KBM-7 (cell line): Measurements from ENCODE around the gene MAGI2.

Source experiments
- DNase-seq: peaks from one replicate; pipeline ENCODE4 v3.0.0-alpha.2; 2015
- in situ Hi-C: fragments of 300-500 bp; cut with MboI; formaldehyde crosslinking; loops from 2 replicates; pipeline ENCODE4 v1.14.3; 2020; ENCODE audit warnings: low sequenced_read_pairs, low pct_unique_long_range_greater_than_20kb, mixed read lengths

The MAGI2 gene

DNA sequence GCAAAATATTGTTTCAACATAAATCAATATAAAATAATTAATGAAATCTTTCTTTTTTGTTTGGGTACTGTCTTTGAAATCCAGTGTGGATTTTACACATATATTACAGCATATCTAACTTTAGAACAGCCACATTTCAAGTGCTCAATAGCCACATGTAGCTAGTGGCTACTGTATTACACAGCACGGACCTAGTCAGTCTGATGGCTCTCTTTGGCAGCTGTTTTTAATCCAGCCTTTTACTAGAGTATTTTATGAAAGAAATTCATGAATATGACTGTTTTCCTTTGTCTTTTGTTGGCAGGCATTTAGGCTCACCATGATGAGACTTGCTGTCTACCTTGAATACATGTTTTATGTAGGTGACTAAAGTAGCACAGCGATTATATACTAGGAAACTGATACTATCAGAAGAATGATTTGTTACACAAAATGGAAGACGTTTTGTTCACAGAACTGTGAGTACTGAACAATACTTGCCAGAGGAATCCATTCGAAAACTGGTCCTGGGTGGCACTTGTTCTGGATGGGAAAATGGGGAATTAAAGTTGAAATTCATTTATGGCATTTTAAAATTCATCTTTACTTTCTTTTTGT, 1268.2 kb downstream of the MAGI2 start:
- in situ Hi-C loops: no loop called here
- no peak for DNase-seq

DNA sequence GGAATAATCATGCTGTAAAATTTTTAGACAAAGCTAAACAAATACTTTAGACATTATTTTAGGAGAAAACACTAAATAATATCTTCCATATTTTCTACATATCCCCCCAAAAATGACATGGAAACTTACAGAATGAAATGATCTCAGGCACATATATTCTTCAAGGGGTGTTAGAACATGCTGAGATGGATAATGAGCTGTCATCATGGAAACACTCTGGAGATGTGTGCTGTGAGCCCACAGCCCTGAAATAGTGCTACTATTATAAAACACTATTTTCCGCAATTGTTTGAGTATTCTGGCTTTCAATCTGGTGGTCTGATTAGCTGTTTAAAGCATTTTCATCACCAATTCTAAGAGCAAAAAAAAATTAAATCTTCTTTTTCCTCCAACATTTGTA, 1269.2 kb downstream of the MAGI2 start:
- in situ Hi-C loops: no loop called here
- DNase-seq: no peak

- in situ Hi-C loops: no loop called here
Observed at GRCh38 chr7:78179827-78180477, 1273.5 kb downstream of the MAGI2 start.

DNA sequence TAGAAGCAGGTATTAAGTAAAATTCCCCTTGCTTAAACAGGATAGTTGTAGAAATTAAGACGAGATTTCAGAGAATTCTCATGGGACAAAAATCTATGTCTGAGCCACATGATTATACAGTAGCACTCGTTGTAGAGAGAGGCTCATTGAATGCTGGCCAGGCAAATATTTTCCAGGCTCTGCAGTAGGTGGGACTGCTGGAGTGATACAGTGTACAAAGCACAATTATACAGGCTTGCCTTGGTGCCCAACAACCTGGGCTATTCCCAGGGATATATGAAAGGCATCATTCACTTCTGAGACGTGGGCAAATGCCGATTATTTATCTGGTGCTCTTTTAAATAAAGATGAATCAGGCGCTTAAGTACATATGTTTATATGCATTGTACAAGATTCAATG, 1274.3 kb downstream of the MAGI2 start:
- DNase-seq: no peak
- in situ Hi-C loops: no loop called here

More at GRCh38 chr7:78179827-78180477, 1273.5 kb downstream of the MAGI2 start:
- no peak for DNase-seq

- no peak for DNase-seq
- in situ Hi-C loops: no loop called here
Observed at GRCh38 chr7:78178319-78178718, 1275.1 kb downstream of the MAGI2 start.

DNA sequence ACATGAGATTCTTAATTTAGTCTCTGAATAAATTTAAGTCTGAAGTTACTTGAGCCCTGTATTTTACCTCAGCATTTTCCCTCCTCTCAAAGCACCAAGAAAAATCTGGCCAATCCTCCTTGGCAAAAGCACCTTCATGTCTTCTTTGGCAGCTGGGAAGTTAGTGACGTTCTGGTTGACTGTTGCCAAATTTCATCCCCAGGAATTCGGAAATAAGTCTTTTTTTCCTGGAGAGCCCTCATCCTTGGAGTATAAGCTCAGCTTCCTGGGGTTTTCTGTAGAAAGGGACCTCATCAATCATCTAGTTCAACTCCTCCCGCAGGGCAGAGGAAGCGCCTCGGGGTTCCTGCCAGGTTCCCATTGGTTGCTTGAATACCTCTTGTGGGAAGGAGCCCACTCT, 1277.3 kb downstream of the MAGI2 start:
- DNase-seq: no peak
- in situ Hi-C loops: no loop called here

DNA sequence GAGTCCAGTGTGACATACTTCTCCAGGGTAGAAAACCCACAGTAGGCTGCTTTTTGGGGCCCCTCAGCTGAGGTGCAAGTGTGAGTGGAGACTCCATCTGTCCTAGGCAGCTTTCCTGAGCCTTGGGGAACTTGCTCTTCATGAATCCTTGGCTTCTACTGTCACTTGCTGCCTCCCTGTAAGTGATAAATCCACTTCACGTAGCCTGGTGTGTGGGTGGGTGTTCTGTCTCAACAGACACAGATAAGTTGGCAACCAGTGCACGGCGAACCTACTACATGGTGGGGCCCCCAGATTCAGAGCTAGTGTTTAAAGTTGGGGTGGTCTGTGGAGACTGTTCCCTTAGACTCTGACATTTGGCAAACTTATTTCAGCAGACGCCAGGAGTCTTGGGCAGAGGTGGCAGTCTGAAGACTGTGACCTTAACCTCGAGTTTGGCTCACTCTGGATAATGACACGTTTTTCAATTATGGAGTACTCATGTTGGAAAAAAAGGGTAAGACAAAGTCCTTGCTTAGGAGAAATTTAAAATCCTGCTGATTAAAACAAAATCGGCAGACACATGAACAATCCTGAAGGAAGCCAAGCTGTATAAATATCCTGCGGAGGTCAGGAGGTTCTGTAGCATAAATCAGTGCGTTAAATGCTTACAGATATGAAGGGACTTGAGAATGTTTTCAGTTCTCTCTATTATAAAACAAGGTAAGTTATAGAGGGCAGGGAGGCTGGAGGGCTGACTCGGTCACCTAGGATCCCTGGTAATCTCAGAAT, 1278.0 kb downstream of the MAGI2 start:
- in situ Hi-C loops: no loop called here
- no peak for DNase-seq

DNA sequence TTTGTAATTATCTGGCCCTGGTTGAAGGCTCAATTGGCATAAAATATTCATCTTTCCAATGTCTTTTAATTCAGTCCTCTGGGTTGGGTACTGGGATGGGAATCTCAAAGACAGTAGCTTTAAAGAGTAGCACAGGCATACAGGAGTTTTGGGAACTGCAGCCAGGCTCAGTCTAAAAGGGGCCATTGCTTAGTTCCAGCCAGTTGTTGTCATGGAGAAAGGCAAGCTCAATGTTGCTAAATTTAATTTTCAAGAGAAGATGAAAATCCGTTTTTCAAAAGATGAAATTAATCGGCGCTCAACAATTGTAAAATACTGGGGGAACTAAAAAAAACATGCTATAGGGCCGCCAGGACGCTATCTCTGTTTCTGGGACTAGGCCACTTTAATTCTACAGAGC, 1279.8 kb downstream of the MAGI2 start:
- in situ Hi-C loops: no loop called here
- DNase-seq: no peak

GRCh38 chr7:78172933-78173591, 1280.4 kb downstream of the MAGI2 start:
- in situ Hi-C loops: no loop called here
- no peak for DNase-seq

DNA sequence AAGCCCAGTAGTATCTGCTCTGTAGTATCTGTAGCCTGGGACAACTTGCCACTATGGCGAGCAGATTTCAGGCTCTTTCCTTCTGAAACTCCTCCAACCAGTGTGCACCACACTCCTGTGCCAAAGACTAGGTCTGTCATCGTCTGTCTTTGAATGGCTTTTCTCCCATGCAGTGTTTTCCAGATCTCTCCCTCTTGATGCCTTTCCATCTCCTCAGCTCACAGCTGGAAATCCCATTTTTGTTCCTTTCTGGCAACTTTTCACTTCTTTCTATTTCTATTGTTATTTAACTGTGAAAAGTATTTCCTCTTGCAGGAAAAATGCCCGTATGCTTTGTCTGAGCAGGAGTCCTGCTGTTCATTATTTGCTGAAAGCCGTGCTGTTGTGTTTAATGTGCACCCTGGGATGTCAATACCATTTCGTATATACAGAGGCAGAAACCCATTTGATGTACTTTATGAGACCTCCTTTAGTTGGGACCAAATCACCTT, 1281.2 kb downstream of the MAGI2 start:
- no peak for DNase-seq
- in situ Hi-C loops: no loop called here

DNA sequence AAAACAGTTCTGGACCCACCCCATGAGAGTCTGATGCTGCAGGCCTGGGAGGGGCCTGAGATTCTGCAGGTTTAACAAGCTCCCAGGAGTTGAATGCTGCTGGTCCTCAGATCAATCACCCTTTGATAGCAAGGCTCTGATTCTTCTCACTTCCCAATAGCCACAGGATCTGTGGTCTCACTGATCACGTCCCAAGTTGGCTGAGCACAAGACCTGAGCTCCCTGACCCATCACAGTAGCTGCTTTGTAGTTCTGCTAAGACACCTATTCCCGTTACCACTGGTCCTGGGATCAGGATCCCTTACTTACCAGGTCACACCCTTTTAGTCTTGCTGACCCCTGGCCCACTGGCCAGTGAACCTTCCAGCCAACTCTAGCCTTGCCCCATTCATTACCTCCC, 1282.1 kb downstream of the MAGI2 start:
- in situ Hi-C loops: no loop called here

GRCh38 chr7:78170815-78171214, 1282.7 kb downstream of the MAGI2 start:
- DNase-seq: no peak
- in situ Hi-C loops: no loop called here

More for the DNA sequence above, 1282.1 kb downstream of the MAGI2 start:
- DNase-seq: no peak

GRCh38 chr7:78169992-78170391, 1283.5 kb downstream of the MAGI2 start:
- no peak for DNase-seq
- in situ Hi-C loops: no loop called here

GRCh38 chr7:78168865-78169264, 1284.6 kb downstream of the MAGI2 start:
- DNase-seq: no peak
- in situ Hi-C loops: no loop called here

DNA sequence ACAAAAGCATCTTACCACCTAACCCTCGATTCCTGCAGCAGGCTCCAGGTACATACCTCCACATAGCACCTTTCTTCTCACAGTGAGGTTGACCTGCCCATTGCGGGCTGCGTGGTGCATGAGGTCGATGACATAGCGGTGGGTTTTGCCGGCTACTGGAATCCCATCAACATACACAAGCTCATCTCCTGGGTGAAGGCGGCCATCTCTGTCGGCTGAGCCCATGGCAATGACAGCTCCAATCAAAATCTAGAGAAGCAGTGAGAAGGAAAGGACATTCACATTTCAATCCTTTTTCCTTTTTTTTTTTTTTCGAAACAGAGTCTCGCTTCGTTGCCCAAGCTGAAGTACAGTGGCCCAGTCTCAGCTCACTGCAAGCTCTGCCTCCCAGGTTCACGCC, 1285.6 kb downstream of the MAGI2 start:
- in situ Hi-C loops: no loop called here
- no peak for DNase-seq

- in situ Hi-C loops: no loop called here
- DNase-seq: no peak
Observed at GRCh38 chr7:78165854-78166253, 1287.6 kb downstream of the MAGI2 start.

GRCh38 chr7:78165454-78165853, 1288.0 kb downstream of the MAGI2 start:
- DNase-seq: no peak
- in situ Hi-C loops: no loop called here

GRCh38 chr7:78164459-78164858, 1289.0 kb downstream of the MAGI2 start:
- no peak for DNase-seq
- in situ Hi-C loops: no loop called here

DNA sequence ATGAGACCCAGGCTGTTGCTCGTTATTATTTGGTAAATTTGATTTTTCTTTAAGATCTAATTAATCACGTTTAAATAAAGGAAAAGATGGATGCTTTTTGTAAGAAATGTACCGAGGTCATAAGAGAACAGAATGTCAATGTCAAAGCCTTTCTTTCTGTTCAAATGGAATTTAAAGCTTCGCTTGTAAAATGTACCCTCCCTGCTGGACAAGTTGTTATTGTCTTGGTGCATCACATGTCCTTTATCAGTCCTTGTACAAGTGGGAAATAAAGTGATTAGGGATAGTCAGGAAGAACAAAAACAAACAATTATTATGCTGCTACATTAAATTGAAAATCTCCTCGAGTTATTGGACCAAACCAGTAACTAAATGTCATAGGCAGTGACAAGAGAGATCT, 1291.7 kb downstream of the MAGI2 start:
- DNase-seq: no peak
- in situ Hi-C loops: no loop called here

DNA sequence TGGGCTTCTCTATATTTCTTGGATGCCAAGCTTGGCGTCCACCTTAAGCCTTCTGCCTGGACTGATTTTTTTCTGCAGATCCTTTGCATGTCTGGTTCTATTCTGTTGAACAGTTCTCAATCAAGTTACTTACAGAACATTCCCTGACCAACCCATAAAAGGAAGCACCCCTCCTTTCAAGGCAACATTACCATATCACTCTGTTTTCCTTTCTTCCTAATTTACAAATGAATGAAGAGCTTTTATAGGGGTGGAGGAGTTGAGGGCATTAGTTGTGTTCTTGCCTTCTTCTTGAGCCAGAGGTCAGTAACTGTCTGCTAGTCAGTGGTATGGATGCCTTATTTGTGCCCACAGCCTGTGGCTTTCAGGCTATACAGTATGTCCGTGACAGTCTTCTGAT, 1293.9 kb downstream of the MAGI2 start:
- in situ Hi-C loops: no loop called here
- no peak for DNase-seq
